ENCODE results near the gene SLC6A7.

DNA sequence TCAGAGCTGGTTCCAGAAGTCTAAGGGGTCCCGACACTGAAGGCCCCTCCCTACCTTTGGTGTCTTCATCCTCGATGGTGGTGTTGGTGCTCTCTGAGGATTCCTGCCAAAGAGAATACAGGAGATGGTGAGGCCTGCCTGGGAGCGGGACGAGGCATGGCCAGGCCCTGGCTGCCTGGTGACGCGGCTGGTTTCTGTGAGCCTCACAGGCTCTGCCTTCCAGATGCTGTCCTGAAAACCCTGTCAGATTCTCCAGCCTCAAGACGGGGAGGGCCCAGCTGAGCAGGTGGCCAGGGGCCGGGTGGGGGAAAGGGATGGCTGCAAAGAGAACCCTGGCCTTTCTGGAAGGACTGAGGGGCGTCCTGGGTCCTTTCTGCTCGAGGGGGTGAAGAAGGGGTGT is 48.8 kb downstream of the SLC6A7 start:
- TF ChIP-seq POLR2A (IDR thresholded peaks at IDR 0.05; ENCODE audit: low read depth, low read length) (no peak), POLR2AphosphoS5 (IDR thresholded peaks at IDR 0.05; ENCODE audit: low read depth, low read length) (no peak), TAF1 (IDR thresholded peaks at IDR 0.05; ENCODE audit: borderline replicate concordance, low read depth, low read length) (no peak)

Measured in GM12892 (cell line).